Measurements from ENCODE around the gene SPINK1.
"Not testable (repeated sequence)": the region's sequence is repeated elsewhere in the genome, so short reads cannot be mapped to it uniquely, and the experiment has no call there.

DNA sequence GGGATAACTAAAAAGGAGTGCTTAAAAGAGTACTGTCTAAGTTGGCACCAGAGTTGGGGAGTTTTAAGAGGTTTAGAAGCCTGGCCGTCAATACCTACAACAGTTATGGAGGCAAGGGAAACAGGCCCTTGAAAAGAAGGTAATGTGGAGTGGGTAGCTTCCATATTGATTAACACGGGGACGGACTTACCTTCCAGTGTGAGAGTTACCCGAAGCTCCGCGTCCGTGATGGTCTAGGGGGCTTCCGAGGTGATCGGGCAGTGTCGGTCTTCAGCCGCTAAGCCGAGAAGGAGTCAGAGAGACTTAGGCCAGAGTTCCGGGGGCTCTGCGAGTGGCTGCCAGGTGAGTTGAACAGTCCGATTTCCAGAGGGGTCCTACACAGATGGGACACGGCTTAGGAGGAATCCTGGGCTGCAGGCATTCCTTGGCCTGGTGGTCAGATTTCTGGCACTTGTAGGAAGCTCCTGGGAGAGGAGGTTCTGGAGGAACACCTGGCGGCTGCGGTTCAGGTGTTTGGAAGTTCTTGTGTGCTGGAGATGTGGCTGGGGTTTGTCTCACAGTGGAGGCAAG is 40.6 kb upstream of the SPINK1 start:
- TF ChIP-seq, protein P1, sequence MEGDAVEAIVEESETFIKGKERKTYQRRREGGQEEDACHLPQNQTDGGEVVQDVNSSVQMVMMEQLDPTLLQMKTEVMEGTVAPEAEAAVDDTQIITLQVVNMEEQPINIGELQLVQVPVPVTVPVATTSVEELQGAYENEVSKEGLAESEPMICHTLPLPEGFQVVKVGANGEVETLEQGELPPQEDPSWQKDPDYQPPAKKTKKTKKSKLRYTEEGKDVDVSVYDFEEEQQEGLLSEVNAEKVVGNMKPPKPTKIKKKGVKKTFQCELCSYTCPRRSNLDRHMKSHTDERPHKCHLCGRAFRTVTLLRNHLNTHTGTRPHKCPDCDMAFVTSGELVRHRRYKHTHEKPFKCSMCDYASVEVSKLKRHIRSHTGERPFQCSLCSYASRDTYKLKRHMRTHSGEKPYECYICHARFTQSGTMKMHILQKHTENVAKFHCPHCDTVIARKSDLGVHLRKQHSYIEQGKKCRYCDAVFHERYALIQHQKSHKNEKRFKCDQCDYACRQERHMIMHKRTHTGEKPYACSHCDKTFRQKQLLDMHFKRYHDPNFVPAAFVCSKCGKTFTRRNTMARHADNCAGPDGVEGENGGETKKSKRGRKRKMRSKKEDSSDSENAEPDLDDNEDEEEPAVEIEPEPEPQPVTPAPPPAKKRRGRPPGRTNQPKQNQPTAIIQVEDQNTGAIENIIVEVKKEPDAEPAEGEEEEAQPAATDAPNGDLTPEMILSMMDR (IDR thresholded peaks at IDR 0.05; ENCODE audit: low read depth, low read length, poor library complexity, severe bottlenecking), result not testable (repeated sequence)
- TF ChIP-seq EZH2phosphoT487 (IDR thresholded peaks at IDR 0.05; ENCODE audit: borderline replicate concordance, low read length), result not testable (repeated sequence)
